Spleen (tissue), 11 donors: ENCODE results near the gene ZNF524. TPM values are rescaled to one million over a fixed set of nuclear protein-coding genes. Genes with fewer than 3 reads are reported as not detected.

Source experiments
- DNase-seq: peaks from one replicate; pipeline ENCODE4 v3.0.0-alpha.2; 2020
- H3K27ac ChIP-seq, 8 donors: fragments of 200-600 bp; sonication (generic) in 7 of 8; 1 replicate in 4 of 8; 2 replicates in 4 of 8; pipeline versions ENCODE4 v1.5.0 to v1.8.0; 2016 to 2021; ENCODE audit warnings: inconsistent platforms in 4 of 8, mild to moderate bottlenecking in 4 of 8, moderate library complexity in 1 of 8
- H3K27me3 ChIP-seq, 7 donors: fragments of 200-600 bp; sonication (generic) in 6 of 7; replicated peaks in 1 of 7; 1 replicate in 4 of 7; 2 replicates in 3 of 7; pipeline versions ENCODE4 v1.5.0 to v1.8.0; 2016 to 2021; ENCODE audit warnings: inconsistent platforms in 3 of 7, mild to moderate bottlenecking in 1 of 7
- H3K36me3 ChIP-seq, 6 donors: fragments of 200-600 bp; sonication (generic) in 5 of 6; 1 replicate in 4 of 6; 2 replicates in 2 of 6; pipeline versions ENCODE4 v1.5.0 to v1.8.0; 2016 to 2021; ENCODE audit warnings: inconsistent platforms in 2 of 6
- H3K4me1 ChIP-seq, 6 donors: fragments of 200-600 bp; sonication (generic) in 5 of 6; 1 replicate in 3 of 6; 2 replicates in 3 of 6; pipeline versions ENCODE4 v1.5.0 to v1.8.0; 2016 to 2021; ENCODE audit warnings: inconsistent platforms in 3 of 6
- H3K4me3 ChIP-seq, 8 donors: fragments of 200-600 bp; sonication (generic) in 7 of 8; 1 replicate in 4 of 8; 2 replicates in 4 of 8; pipeline versions ENCODE4 v1.5.0 to v1.8.0; 2016 to 2021; ENCODE audit warnings: inconsistent platforms in 4 of 8, mild to moderate bottlenecking in 4 of 8, moderate library complexity in 2 of 8
- H3K9me3 ChIP-seq, 8 donors: fragments of 200-600 bp; sonication (generic) in 7 of 8; 1 replicate in 4 of 8; 2 replicates in 4 of 8; pipeline versions ENCODE4 v1.5.0 to v1.8.0; 2016 to 2021; ENCODE audit warnings: inconsistent platforms in 4 of 8
- POLR2A ChIP-seq, 3 donors: fragments of 450-650 bp; IDR thresholded peaks; one replicate each; pipeline ENCODE4 v1.5.1; 2017; ENCODE audit warnings: antibody characterized with exemption in 3 of 3, mild to moderate bottlenecking in 1 of 3
- POLR2AphosphoS5 ChIP-seq, 3 donors: sonication (generic); formaldehyde crosslinking; IDR thresholded peaks; one replicate each; pipeline ENCODE4 v1.5.1; 2017; ENCODE audit warnings: antibody characterized with exemption in 3 of 3
- WGBS, 5 donors: extraction: QIAGEN DNeasy Blood & Tissue Kit in 3 of 5; methylation state at CpG; one replicate each; pipeline versions ENCODE4 v1.1.5 to v1.1.7; 2013 to 2018; 5-methylcytosine and 5-hydroxymethylcytosine counted together
- intact Hi-C: fragments of 100-400 bp; cut with DNase I; formaldehyde crosslinking; loops from one replicate; pipeline ENCODE4 v1.15.0; 2023; ENCODE audit warnings: low total_unique reads
- polyA plus RNA-seq, 3 donors: library from polyadenylated mRNA; stranded (reverse); fragments of 200-250 nt; gene quantifications; one replicate each; pipeline ENCODE4 v1.2.1, GENCODE V29; 2013
- total RNA-seq, 7 donors: library from RNA; depleted of rRNA in 3 of 7; stranded (reverse); fragments of >200 nt in 3 of 7; fragmentation: NEBNext Ultra II Directional in 4 of 7; extraction: Animal tissue kit (Norgen Biotek cat#: 25700) in 4 of 7; gene quantifications; one replicate each; pipeline versions ENCODE4 v1.1.0 to v1.2.1, GENCODE V29; 2016 to 2021
- TF ChIP-seq, protein P1 (sequence below), 11 experiments: fragments of 200-600 bp in 7 of 11; fragments of 450-650 bp in 4 of 11; sonication (generic) in 4 of 11; IDR thresholded peaks in 8 of 11; conservative IDR thresholded peaks in 3 of 11; 1 replicate in 7 of 11; 2 replicates in 4 of 11; pipeline versions ENCODE4 v1.4.0 to v1.8.0; 2016 to 2021; ENCODE audit warnings: antibody characterized with exemption in 11 of 11, inconsistent platforms in 4 of 11, mild to moderate bottlenecking in 1 of 11
- donor health status: healthy with polysubstance abuse.
- donor health status: DM: no; HTN: no; CAD: no; lungs with moderate emphysema.
- donor health status: DM: no; HTN: no; CAD: no.
- donor health status: Bipolar disorder and iron deficiency.
- donor health status: healthy.
- donor health status: DM: no; HTN: no; CAD: no.
- donor health status: DM: yes; HTN: yes; CAD: no.

ZNF524 gene
- total and polyA plus RNA-seq, 10 donors = 19.7 to 57.8 (median 30.2) TPM

DNA sequence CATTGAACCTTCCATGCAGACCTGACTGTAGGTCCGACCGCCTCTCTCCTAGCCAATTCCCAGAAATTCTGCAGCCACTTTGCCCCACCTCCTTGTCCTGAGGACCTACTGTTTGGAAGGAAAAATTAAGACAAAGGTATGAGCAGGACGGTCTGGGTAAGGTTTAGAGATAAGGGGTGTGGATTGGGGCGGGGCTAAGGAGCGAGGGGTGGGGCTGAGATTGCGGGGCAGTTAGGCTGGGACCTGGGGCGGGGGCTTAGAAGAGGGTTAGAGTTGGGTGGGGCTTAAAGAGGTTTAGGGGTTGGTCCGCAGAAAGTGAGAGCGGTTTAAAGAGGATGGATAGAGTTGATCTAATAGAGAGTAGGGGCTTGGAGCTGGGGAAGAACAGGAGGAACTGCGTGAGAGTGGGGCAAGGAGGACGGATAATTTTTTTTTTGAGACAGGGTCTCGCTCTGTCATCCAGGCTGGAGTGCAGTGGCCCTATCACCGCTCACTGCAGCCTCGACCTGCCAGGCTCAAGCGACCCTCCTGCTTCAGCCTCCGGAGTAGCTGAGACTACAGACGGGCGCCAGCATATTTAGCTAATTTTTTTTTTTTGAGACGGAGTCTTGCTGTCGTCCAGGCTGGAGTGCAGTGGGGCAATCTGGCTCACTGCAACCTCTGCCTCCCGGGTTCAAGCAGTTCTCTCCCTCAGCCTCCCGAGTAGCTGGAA is 3.6 kb downstream of the ZNF524 start:
- 81 to 88% (median 85%) methylated on average over 22 of the region's 22 CpGs for WGBS, 5 donors
- TF ChIP-seq POLR2A (IDR thresholded peaks at IDR 0.05) = no peak
- TF ChIP-seq POLR2AphosphoS5 (IDR thresholded peaks at IDR 0.05) = no peak
- peak overlapping the region in 4 of 8 donors; percentile 68 to 97 (median 86) for H3K4me3 ChIP-seq
- no peak for DNase-seq
- H3K36me3 ChIP-seq = peaks cover 0 to 28% (median 5%) of the 10 kb centered on the region in 6 donors
- intact Hi-C loops = no loop called here
- H3K27ac ChIP-seq = peak overlapping the region; percentile 73 to 99 (median 96)
- peaks cover 15 to 82% (median 58%) of the 10 kb centered on the region in 6 donors for H3K4me1 ChIP-seq
- H3K27me3 ChIP-seq = no peaks in the 10 kb centered on the region
- no peaks in the 10 kb centered on the region for H3K9me3 ChIP-seq

DNA sequence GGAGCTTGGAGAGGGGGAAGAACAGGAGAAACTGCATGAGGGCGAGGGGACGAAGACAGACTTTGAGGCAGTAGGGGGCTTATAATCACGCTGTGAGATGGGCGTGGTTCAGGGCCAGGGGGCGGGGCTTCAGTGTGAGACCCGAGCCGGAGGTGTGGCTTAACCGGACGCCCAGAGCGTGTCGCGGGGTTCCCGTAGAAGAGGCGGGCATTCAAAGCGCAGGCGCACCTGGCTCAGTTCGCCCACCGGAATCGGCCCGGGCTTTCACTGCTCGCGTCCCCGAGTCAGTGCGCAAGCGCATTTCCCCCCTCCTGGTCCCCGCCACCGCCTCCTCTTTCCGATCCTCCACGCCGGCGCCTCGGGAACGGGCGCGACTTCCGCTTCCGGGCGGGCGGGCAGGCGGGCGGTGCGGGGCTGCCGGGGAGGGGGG is 5.1 kb downstream of the ZNF524 start:
- Histone ChIP-seq H3K4me1 (peaks cover 15 to 93% (median 62%) of the 10 kb centered on the region in 6 donors), H3K36me3 (peaks cover 0 to 42% (median 13%) of the 10 kb centered on the region in 6 donors), H3K9me3 (no peaks in the 10 kb centered on the region), H3K27me3 (no peaks in the 10 kb centered on the region), H3K4me3 (peak overlapping the region; percentile 61 to 97 (median 74)), H3K27ac (peak overlapping the region; percentile 84 to 99 (median 96))
- TF ChIP-seq POLR2AphosphoS5 (IDR thresholded peaks at IDR 0.05) = peak; percentile 84 to 92 (median 89)
- TF ChIP-seq, protein P1, sequence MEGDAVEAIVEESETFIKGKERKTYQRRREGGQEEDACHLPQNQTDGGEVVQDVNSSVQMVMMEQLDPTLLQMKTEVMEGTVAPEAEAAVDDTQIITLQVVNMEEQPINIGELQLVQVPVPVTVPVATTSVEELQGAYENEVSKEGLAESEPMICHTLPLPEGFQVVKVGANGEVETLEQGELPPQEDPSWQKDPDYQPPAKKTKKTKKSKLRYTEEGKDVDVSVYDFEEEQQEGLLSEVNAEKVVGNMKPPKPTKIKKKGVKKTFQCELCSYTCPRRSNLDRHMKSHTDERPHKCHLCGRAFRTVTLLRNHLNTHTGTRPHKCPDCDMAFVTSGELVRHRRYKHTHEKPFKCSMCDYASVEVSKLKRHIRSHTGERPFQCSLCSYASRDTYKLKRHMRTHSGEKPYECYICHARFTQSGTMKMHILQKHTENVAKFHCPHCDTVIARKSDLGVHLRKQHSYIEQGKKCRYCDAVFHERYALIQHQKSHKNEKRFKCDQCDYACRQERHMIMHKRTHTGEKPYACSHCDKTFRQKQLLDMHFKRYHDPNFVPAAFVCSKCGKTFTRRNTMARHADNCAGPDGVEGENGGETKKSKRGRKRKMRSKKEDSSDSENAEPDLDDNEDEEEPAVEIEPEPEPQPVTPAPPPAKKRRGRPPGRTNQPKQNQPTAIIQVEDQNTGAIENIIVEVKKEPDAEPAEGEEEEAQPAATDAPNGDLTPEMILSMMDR (IDR thresholded peaks at IDR 0.05 in 8 of 11, conservative IDR thresholded peaks at IDR 0.05 in 3 of 11) = no peak
- intact Hi-C loops = no loop called here
- DNase-seq = peak; percentile 99
- WGBS, 5 donors = 0 to 5% (median 0%) methylated on average over 16 to 43 of the region's 43 CpGs

DNA sequence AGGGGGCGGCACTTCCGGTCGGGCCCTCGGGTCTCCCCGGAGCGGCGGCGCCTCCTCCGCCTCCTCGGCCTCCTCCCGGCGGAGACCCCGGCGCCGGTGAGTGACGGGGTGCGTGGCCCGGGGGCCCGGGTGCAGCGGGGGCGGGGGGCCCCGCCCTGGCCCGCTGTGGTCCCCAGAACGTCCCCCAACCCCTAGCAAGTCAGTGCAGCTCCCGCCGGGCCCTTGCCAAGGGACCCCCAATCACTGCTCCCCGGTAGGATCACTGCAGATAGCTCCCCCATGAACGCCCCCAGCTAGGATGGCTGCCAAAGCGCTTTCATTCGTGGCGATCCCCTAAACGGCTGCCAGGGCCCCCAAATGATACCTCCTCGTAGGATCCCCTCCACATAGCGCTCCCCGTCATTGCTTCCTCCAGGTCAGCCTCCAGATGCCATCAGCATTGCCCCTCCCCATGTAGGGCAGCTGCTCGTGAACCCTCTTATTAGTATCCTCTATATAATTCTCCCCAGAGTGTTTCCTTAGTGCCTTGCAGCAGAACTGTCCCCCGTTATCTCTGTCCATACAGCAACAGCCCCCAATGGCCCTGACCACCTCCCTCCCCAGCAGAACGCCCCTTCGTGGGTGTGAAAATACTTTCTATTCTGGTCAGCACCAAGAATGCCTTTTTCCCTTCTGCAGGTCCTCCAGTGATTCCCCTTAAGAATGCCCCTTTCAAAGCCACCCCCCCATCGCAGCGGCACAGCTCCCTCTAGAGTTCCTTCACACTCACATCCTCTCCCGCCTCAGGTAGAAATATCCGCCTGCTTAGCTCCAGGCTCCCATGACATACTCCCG is 5.8 kb downstream of the ZNF524 start, which contains the start of gene ZNF865:
ZNF865 (plus strand) TSS at position 11 of the 834 bp plus-strand sequence. CDS start 7,972 bp downstream, outside the sequence.
- no peak for TF ChIP-seq POLR2A (IDR thresholded peaks at IDR 0.05)
- TF ChIP-seq, protein P1 (IDR thresholded peaks at IDR 0.05 in 8 of 11, conservative IDR thresholded peaks at IDR 0.05 in 3 of 11) = peak; percentile 43 to 75 (median 68)
- TF ChIP-seq POLR2AphosphoS5 (IDR thresholded peaks at IDR 0.05) = peak in 1 of 3 donors; percentile 38
- no peaks in the 10 kb centered on the region for H3K27me3 ChIP-seq
- WGBS, 5 donors = 0 to 2% (median 1%) methylated on average over 18 to 44 of the region's 44 CpGs
- peak within 1 kb of the TSS; percentile 84 to 99 (median 96) for H3K27ac ChIP-seq
- intact Hi-C loops = no loop called here
- peak within 1 kb of the TSS; percentile 61 to 97 (median 74) for H3K4me3 ChIP-seq
- peaks cover 16 to 95% (median 63%) of the 10 kb centered on the region in 6 donors for H3K4me1 ChIP-seq
- peak; percentile 89 for DNase-seq
- H3K36me3 ChIP-seq = peaks cover 0 to 49% (median 15%) of the 10 kb centered on the region in 6 donors
- H3K9me3 ChIP-seq = no peaks in the 10 kb centered on the region

DNA sequence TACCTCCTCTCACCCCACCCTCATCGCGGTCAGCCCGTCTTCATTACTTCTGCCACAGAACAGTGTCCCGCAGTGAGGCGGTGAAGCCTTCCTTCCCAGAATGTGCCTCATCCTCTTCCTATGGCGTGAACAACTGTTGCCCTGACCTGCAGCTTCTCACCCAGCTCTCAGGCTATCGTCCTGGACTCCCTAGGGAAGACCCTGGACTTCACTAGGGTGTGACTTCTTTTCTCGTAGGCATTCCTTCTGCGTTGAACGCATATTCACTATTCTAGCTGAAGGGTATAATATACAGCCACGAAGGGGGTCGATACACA is 6.3 kb downstream of the ZNF524 start:
- peak overlapping the region; percentile 61 to 97 (median 74) for H3K4me3 ChIP-seq
- TF ChIP-seq POLR2A (IDR thresholded peaks at IDR 0.05) = no peak
- TF ChIP-seq POLR2AphosphoS5 (IDR thresholded peaks at IDR 0.05) = peak in 1 of 3 donors; percentile 2
- TF ChIP-seq, protein P1 (IDR thresholded peaks at IDR 0.05 in 8 of 11, conservative IDR thresholded peaks at IDR 0.05 in 3 of 11) = peak in 1 of 11 experiments; percentile 4
- H3K27ac ChIP-seq = peak overlapping the region; percentile 55 to 99 (median 96)
- H3K27me3 ChIP-seq = no peaks in the 10 kb centered on the region
- intact Hi-C loops = no loop called here
- 24 to 26% (median 24%) methylated on average over 12 of the region's 12 CpGs for WGBS, 5 donors
- DNase-seq = no peak
- H3K4me1 ChIP-seq = peaks cover 18 to 95% (median 63%) of the 10 kb centered on the region in 6 donors
- no peaks in the 10 kb centered on the region for H3K9me3 ChIP-seq
- peaks cover 0 to 52% (median 15%) of the 10 kb centered on the region in 6 donors for H3K36me3 ChIP-seq
